ENCODE measurements around the gene SYT17.

- no peak for TF ChIP-seq EP300 (IDR thresholded peaks at IDR 0.05; ENCODE audit: borderline replicate concordance)
- TF ChIP-seq YY1 (IDR thresholded peaks at IDR 0.05; ENCODE audit: low read depth), result no peak
- TF ChIP-seq TAF1 (IDR thresholded peaks at IDR 0.05; ENCODE audit: low read depth), result no peak
- TF ChIP-seq, protein P1, sequence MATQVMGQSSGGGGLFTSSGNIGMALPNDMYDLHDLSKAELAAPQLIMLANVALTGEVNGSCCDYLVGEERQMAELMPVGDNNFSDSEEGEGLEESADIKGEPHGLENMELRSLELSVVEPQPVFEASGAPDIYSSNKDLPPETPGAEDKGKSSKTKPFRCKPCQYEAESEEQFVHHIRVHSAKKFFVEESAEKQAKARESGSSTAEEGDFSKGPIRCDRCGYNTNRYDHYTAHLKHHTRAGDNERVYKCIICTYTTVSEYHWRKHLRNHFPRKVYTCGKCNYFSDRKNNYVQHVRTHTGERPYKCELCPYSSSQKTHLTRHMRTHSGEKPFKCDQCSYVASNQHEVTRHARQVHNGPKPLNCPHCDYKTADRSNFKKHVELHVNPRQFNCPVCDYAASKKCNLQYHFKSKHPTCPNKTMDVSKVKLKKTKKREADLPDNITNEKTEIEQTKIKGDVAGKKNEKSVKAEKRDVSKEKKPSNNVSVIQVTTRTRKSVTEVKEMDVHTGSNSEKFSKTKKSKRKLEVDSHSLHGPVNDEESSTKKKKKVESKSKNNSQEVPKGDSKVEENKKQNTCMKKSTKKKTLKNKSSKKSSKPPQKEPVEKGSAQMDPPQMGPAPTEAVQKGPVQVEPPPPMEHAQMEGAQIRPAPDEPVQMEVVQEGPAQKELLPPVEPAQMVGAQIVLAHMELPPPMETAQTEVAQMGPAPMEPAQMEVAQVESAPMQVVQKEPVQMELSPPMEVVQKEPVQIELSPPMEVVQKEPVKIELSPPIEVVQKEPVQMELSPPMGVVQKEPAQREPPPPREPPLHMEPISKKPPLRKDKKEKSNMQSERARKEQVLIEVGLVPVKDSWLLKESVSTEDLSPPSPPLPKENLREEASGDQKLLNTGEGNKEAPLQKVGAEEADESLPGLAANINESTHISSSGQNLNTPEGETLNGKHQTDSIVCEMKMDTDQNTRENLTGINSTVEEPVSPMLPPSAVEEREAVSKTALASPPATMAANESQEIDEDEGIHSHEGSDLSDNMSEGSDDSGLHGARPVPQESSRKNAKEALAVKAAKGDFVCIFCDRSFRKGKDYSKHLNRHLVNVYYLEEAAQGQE (IDR thresholded peaks at IDR 0.05; ENCODE audit: low read depth), result no peak
- TF ChIP-seq TCF12 (IDR thresholded peaks at IDR 0.05; ENCODE audit: low read depth), result no peak
- no peak for TF ChIP-seq CREB1 (IDR thresholded peaks at IDR 0.05; ENCODE audit: low read depth)
- no peak for TF ChIP-seq FOXM1 (IDR thresholded peaks at IDR 0.05; ENCODE audit: borderline replicate concordance, low read depth)
- TF ChIP-seq NFIC (IDR thresholded peaks at IDR 0.05), result no peak
- TF ChIP-seq MAX (IDR thresholded peaks at IDR 0.05), result no peak
Measured at GRCh38 chr16:19203374-19203966, 35.4 kb downstream of the SYT17 start.
